Activated CD8-positive, alpha-beta T cell treated with anti-CD3 and anti-CD28 coated beads for 36 hours (primary cell): ENCODE data around the gene LENEP. TPM values are rescaled to one million over a fixed set of nuclear protein-coding genes. Genes with fewer than 3 reads are reported as not detected.

Experiments used
- ATAC-seq: fragments of 200-7000 bp; cut with Tn5 transposase; one replicate; pipeline ENCODE4 v1.10.0; 2021; ENCODE audit warnings: mild to moderate bottlenecking, moderate library complexity
- CTCF ChIA-PET: fragments of 350-600 bp; sonication (Branson Sonifier 250); formaldehyde crosslinking; loops from one replicate; lab custom pipeline; 2021; ENCODE audit warnings: antibody characterized with exemption; lab: Charles Lee
- POLR2A ChIA-PET: fragments of 350-600 bp; sonication (Branson Sonifier 250); formaldehyde crosslinking; loops from one replicate; lab custom pipeline; 2021; ENCODE audit warnings: antibody characterized with exemption; lab: Charles Lee
- DNase-seq: peaks from one replicate; pipeline ENCODE4 v3.0.0-alpha.2; 2020
- H3K27ac Mint-ChIP-seq: one replicate; pipeline ENCODE4 v1.8.0; 2021; ENCODE audit warnings: mild to moderate bottlenecking, mixed read lengths
- H3K27me3 Mint-ChIP-seq: one replicate; pipeline ENCODE4 v1.8.0; 2021; ENCODE audit warnings: mixed read lengths
- H3K36me3 Mint-ChIP-seq: one replicate; pipeline ENCODE4 v1.8.0; 2021; ENCODE audit warnings: low read depth, mixed read lengths
- H3K4me1 Mint-ChIP-seq: one replicate; pipeline ENCODE4 v1.8.0; 2021; ENCODE audit warnings: low read depth, mixed read lengths
- H3K4me3 Mint-ChIP-seq: one replicate; pipeline ENCODE4 v1.8.0; 2021; ENCODE audit warnings: mild to moderate bottlenecking, moderate library complexity, mixed read lengths
- H3K9me3 Mint-ChIP-seq: one replicate; pipeline ENCODE4 v1.8.0; 2021; ENCODE audit warnings: mixed read lengths
- CTCF ChIP-seq: fragments of 200-600 bp; IDR thresholded peaks from one replicate; pipeline ENCODE4 v1.8.0; 2022; ENCODE audit warnings: antibody characterized with exemption, mild to moderate bottlenecking
- intact Hi-C: fragments of 100-400 bp; cut with micrococcal nuclease; formaldehyde crosslinking; loops from one replicate; pipeline ENCODE4 v1.10.0; 2022
- total RNA-seq, 2 experiments: library from RNA; stranded (reverse); gene quantifications; one replicate each; pipeline ENCODE4 v1.2.3, GENCODE V29; 2021

The LENEP gene
- total RNA-seq, 2 experiments from 2014 or later = not detected

- no peak for DNase-seq
- intact Hi-C loops = no loop called here
- ATAC-seq = no peak
- H3K4me1 Mint-ChIP-seq = peaks cover 53% of the 10 kb centered on the region
- POLR2A ChIA-PET = interaction anchor here (0.8 to 1.7 kb wide), 5 partner anchors 15 to 134 kb away, joined by 3 to 7 read pairs (median 4); partner anchors contain the start of genes FLAD1 and PBXIP1
- CTCF ChIA-PET = interaction anchor here (1.0 to 1.6 kb wide), 2 partner anchors 15 to 58 kb away, joined by 3 to 4 read pairs; no protein-coding TSS in a partner anchor
- no peaks in the 10 kb centered on the region for H3K9me3 Mint-ChIP-seq
- H3K27me3 Mint-ChIP-seq = no peaks in the 10 kb centered on the region
- peak within 1 kb of the TSS; percentile 85 for H3K4me3 Mint-ChIP-seq
- peaks cover 5% of the 10 kb centered on the region for H3K36me3 Mint-ChIP-seq
- peak within 1 kb of the TSS; percentile 92 for H3K27ac Mint-ChIP-seq
- TF ChIP-seq CTCF = no peak
Measured at GRCh38 chr1:155002464-155003226, 9.3 kb downstream of the LENEP start, which contains the start of gene ZBTB7B. ZBTB7B (plus strand) TSS chr1:155002802; CDS start chr1:155014661, 11,859 bp downstream.

GRCh38 chr1:155003227-155003765 is 9.9 kb downstream of the LENEP start:
- DNase-seq (peak; percentile 48), ATAC-seq (no peak)
- TF ChIP-seq CTCF = no peak
- H3K36me3 Mint-ChIP-seq = peaks cover 5% of the 10 kb centered on the region
- H3K27ac Mint-ChIP-seq = peak overlapping the region; percentile 80
- CTCF ChIA-PET = interaction anchor here (1.0 to 2.0 kb wide), 2 partner anchors 14 kb away, joined by 3 to 14 read pairs; no protein-coding TSS in a partner anchor
- H3K4me3 Mint-ChIP-seq = peak overlapping the region; percentile 85
- intact Hi-C loops = no loop called here
- H3K27me3 Mint-ChIP-seq = no peaks in the 10 kb centered on the region
- POLR2A ChIA-PET = interaction anchor here (0.8 to 1.9 kb wide), 7 partner anchors 10 to 134 kb away, joined by 3 to 5 read pairs (median 4); partner anchors contain the start of genes FLAD1 and PBXIP1
- peaks cover 48% of the 10 kb centered on the region for H3K4me1 Mint-ChIP-seq
- H3K9me3 Mint-ChIP-seq = no peaks in the 10 kb centered on the region

DNA sequence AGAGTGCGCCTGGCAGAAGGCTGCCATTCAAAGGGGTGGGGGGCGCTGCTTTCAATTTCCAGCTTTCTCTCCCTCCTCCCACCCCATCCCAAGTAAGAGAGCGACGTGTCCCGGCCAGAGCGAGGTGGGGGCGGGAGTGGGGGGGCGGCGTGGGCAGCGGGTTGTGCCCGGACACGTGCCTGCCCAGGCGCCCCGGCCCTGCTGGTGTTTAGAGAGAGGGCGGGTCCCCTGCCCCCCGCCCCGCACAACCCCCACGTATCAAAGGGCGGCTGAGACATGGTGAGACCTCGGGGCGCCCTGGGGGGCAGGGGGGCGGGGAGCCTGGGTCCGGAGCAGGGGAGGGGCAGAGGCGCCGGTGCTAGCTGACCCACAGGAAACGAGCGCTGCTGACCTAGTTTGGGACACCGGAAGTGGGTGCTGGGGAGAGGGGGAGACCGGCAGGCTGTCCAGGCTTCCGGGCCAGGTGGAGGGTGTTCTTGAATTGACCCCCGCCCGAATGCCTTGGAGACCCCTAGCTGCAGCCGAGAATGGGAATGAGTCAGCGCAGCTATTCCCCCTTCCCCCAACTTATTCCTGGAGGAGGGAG is 10.5 kb downstream of the LENEP start:
- intact Hi-C loops = no loop called here
- Mint-ChIP-seq H3K27ac (peak overlapping the region; percentile 87), H3K4me3 (peak overlapping the region; percentile 85), H3K4me1 (peaks cover 49% of the 10 kb centered on the region), H3K9me3 (no peaks in the 10 kb centered on the region), H3K27me3 (no peaks in the 10 kb centered on the region), H3K36me3 (peaks cover 5% of the 10 kb centered on the region)
- ChIA-PET POLR2A (interaction anchor here (0.8 to 1.9 kb wide), 9 partner anchors 9 to 133 kb away, joined by 3 to 7 read pairs (median 4); partner anchors contain the start of genes FLAD1 and PBXIP1), CTCF (interaction anchor here (2.0 kb wide), 1 partner anchor 14 kb away, joined by 14 read pairs; no protein-coding TSS in a partner anchor)
- no peak for TF ChIP-seq CTCF
- DNase-seq = peak; percentile 38
- ATAC-seq = no peak

DNA sequence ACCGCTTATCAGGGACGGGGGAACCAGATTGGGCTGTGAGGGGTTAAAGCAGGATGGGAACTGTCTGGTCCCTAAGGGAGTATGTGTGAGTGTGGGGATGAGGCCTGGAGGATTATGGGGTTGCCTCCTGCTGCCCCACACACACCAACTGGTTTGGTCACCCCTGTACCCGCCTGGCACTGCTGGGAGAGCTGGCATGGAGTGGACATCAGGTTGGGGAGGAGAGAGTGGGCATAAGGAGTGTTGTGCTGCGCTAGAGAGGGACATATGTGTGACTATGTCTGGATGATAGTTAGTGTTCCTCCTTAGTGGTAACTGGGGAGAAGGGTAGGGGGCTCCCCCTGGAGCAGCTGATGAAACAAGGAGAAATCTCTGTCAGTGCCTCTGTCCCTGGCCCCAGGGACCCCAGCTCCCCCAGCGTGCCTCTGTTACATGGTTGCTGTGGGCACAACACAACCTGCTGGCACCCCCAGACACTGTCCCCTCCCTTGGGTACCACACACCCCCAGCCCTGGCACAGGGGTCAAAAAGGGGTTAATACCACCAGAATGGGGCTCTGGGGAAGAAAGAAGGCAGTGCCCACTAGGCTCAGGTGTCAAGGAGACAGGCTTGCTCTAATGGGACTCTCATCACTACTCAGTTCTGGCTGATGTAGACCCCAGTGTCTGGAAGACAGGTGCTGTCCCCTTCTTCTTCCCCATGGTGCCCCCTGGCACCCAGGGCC is 11.1 kb downstream of the LENEP start:
- peak overlapping the region; percentile 87 for H3K27ac Mint-ChIP-seq
- DNase-seq (peak; percentile 46), ATAC-seq (no peak)
- peaks cover 50% of the 10 kb centered on the region for H3K4me1 Mint-ChIP-seq
- no peak for TF ChIP-seq CTCF
- H3K9me3 Mint-ChIP-seq = no peaks in the 10 kb centered on the region
- H3K4me3 Mint-ChIP-seq = peak overlapping the region; percentile 85
- H3K36me3 Mint-ChIP-seq = peaks cover 5% of the 10 kb centered on the region
- CTCF ChIA-PET = interaction anchor here (0.8 to 2.0 kb wide), 2 partner anchors 13 to 68 kb away, joined by 3 to 14 read pairs; partner anchors contain the start of gene PMVK
- H3K27me3 Mint-ChIP-seq = no peaks in the 10 kb centered on the region
- POLR2A ChIA-PET = interaction anchor here (0.8 to 1.9 kb wide), 4 partner anchors 8 to 28 kb away, joined by 3 to 7 read pairs (median 4); partner anchors contain the start of gene FLAD1
- intact Hi-C loops = no loop called here
